GM18861 (cell line): ENCODE measurements around the gene KPNA1.

Source experiments
- ATAC-seq: cut with Tn5 transposase; IDR thresholded peaks from one replicate; pipeline ENCODE4 v1.9.1; 2021; ENCODE audit not compliant: unreplicated experiment

KPNA1 gene

GRCh38 chr3:122416966-122417365 lies 97.8 kb downstream of the KPNA1 start:
- ATAC-seq: no peak

GRCh38 chr3:122415762-122416654 lies 98.7 kb downstream of the KPNA1 start, which contains the start of gene WDR5B:
Gene WDR5B (minus strand): TSS chr3:122416062. CDS start chr3:122415528, 534 bp downstream.
- peak; percentile 67 for ATAC-seq

GRCh38 chr3:122415104-122415744 lies 99.5 kb downstream of the KPNA1 start:
- ATAC-seq: peak; percentile 49

DNA sequence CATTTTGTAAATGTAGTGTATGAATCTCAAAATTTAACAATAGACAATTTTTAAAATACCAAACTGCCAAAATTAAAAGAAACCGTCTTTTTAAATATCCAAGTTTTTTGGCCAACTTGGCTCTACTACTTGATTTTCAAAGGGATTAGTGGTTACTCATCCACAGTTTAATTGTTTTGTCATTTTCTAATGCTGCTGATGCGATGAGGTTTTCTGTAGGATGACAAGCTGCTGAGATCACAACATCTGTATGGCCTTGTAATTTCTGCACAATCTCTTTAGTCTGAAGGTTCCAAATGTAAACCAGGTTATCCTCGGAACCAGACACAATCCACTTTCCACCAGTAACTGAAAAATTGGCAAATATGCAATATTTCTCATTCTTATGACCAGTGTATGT lies 100.3 kb downstream of the KPNA1 start:
- no peak for ATAC-seq

DNA sequence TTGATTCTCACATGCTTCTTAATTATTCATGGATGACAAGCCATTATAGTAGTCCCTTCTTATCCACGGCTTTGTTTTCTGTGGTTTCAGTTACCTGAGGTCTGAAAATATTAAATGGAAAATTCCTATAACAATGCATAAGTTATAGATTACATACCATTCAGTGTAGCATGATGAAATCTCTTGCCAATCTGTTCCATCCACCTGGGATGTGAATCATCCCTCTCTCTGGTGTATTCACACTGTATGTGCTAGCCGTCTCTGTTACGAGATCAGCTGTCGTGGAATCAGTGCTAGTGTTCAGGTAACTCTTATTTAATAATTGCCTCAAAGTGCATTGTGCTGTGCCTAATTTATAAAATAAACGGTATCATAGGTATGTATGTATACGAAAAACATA lies 104.1 kb downstream of the KPNA1 start:
- ATAC-seq: no peak

GRCh38 chr3:122410111-122410510 lies 104.6 kb downstream of the KPNA1 start:
- no peak for ATAC-seq

DNA sequence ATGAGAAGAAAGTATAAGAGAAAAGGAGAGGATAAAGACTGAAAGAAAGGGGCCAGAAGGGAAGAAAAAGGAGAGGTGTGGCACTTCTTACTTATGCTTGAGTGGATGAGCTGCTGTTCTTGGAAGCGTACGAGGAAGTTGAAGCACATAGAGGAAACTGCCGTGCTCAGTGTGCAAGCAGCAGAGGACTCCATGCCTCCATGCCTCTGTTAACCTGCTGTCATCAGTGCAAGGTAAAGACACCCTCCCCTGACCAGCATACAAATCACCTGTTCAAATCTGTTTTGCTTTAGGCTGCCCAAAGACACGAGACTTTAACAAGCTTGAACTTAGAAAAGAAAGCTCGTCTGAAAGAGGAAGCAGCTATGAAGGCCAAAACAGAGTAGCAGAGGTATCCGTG lies 105.3 kb downstream of the KPNA1 start:
- no peak for ATAC-seq

DNA sequence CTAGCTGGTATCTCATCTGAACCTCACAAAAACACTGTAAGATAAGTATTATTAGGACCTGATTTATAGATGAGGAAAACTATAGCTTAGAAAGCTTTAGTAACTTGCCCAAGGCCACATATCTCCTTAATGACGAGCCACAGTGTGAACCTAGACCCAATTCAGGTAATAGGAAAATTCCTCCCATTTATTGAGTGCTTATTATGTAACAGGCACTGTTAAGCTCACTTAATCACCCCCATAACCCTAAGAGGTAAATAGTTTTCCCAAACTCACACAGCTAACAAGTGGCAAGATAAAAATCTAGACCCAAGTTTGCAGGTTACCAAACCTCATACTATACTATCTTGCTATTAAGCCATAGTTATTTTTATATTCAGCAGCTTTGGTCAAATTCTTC lies 106.8 kb downstream of the KPNA1 start:
- no peak for ATAC-seq

DNA sequence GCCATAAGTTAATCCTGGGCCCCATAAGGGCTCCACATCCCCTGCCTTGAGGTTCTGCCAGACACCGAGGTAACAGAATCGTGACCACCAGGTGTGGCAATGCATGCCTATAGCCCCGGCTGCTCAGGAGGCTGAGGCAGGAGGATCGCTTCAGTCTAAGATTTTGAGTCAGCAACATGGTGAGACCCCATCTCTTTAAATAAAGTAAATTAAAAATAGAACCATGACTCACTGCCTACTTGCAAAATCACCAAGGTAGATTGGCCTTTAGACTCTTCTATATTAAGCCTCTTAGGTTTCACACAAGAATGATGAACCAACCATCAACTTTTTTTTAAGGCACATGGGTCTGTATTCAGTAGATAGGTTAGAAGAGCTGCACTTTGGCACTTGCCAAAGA lies 108.5 kb downstream of the KPNA1 start:
- peak; percentile 34 for ATAC-seq

GRCh38 chr3:122405015-122405414 lies 109.7 kb downstream of the KPNA1 start:
- ATAC-seq: no peak

DNA sequence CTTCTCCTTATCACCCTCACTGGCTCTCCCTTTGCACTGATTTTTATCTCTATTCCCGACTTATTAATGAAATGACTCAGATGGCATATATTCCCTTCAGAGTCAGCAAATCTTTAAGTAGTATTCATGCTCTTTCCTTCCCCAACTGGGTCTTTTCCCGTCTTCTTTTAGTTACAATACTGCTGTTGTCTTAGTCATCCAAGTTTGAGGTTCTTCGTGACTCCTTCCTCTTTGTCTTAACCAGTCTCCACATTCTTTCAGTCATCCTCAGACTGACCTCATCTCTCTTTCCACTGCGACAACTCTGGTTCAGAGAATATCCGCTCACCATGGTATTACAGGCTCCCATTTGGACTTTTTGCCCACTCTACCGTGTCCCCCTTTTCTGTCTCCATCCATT lies 111.2 kb downstream of the KPNA1 start:
- ATAC-seq: no peak

- ATAC-seq: no peak
These were observed 115.8 kb downstream of the KPNA1 start for GRCh38 chr3:122398920-122399319.

DNA sequence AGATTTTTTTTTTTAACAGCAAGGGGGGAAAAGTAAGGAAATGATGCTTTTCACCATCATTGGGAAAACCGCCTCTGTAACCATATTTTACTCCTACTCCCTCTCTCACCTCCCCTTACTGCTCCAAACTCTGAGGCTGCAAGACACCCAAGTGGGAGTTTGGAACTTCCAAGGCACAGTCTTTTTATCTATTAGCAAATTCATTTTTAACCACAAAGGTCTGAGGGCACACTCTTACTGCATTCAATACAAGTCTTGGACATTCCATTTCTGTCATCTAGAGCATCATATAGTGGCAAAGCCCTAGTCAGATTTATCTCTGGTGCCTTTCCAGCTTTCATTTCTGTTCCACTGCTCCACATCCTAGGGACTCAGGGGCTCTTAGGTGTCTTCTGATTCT lies 117.5 kb downstream of the KPNA1 start:
- ATAC-seq: no peak

GRCh38 chr3:122396511-122396910 lies 118.2 kb downstream of the KPNA1 start:
- ATAC-seq: no peak

DNA sequence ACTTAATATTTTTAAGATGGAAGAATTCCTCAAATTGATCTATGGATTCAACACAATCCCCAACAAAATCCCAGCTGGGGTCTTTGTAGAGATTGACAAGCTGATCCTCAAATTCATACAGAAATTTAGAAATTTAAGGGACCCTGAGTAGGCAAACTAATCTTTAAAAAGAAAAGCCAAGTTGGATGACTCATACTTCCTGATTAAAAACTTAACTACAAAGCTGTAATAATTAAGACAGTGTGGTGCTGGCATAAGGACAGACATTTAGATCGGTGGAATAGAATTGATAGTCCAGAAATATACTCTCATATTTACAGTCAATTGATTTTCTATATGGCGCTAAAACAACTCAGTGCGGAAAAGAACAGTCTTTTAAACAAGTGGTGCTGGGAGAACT lies 119.2 kb downstream of the KPNA1 start:
- no peak for ATAC-seq

- no peak for ATAC-seq
These were observed 120.6 kb downstream of the KPNA1 start for GRCh38 chr3:122394173-122394572.

DNA sequence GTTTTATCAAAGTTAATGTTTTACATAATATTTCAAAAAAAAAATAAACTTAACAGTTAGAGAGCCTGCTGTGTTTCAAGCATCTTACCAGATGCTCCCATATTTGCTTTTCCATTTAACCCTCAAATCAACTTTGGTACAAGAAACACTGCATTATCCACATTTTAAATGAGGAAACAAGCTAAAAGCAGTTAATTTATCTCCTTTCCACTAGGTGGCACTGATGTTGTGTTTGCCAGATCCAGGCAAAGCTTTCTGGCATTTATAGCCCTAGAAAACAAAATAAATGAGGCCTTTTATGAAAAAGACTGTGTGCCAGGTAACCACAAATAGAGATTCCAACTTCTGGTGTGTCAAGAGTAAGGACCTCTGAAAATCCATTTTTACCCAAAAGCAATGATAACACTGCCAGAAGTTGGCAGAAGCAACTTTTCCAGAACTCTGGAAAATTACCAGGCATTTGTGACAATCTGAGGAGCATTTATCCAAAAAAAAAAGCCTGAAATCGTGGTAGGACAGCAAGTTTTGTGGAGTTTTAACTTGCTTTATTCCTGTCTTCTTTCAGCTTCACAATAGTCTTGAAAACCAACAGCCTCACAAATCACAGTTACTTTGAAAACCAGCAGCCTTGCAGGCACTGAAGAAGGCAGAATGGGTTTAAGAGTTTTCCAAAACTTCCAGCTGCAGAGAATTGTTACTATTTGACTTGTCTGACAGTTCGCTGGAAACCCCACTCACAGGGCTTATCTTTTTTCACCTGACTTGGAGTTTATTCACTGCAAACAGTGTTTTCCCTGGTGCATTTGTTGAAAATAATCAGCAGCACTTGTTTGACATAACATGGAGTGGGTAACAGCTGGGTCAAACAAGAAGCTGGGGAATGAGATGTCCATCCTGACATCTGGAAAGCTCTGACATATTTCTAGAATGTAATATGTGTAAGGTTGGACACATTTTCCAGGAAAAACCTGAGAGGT lies 121.6 kb downstream of the KPNA1 start:
- ATAC-seq: no peak

DNA sequence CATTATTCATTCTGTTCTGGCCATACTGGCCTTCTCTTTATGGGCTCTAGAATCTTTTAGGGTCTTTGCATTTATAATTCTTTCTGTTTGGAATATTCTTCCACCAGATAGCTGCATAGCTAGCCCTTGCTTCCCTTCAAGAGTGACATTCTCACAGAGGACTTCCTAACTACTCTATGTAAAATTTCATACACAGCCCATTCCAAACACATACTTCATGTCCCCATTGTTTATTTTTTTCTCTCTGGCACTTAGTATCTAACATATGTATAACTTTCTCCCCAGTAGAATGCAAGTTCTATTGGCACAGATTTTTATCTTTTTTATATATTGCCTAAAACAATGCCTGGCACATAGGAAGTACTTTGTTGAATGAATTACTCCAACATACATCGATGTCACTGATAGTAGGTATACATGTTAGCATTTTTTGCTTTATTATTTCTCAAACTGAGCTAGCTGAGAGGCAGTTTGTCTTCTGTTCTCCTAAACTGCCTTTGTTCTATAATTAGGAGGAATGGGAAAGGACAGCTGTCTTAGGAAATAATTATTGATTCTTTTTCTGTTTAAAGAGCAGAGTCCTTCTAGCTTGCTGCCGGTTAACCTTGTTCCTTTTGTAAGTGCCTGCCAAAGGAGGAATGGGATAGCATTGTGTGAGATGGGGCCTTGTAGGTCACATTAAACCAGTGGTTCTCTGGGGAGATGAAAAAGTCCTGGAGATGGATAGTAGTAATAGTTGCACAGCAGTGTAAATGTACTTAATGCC lies 122.9 kb downstream of the KPNA1 start:
- no peak for ATAC-seq

DNA sequence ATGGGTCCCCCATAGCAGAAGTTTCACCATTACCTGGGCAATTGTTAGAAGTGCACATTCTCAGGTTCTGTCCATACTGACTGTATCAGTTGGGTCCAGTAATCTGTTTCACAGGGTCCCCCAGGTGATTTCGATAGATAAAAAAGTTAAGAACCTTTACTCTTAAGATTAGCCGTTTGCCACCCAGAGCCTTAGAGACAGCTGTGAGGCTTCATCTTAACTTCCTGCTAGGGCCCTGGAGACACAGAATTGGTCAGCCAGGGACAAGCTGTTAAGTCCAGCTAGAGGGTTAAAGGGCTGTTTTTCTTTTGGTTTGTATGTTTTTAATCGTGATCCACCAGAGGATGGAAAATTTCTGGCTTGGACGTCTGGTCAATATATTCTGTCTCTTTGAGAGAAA lies 124.1 kb downstream of the KPNA1 start:
- ATAC-seq: no peak

GRCh38 chr3:122389892-122390291 lies 124.8 kb downstream of the KPNA1 start:
- no peak for ATAC-seq
